ENCODE results near the gene HIPK3.

Gene HIPK3

GRCh38 chr11:33268945-33269540, 11.9 kb downstream of the HIPK3 start:
- Mint-ChIP-seq H3K27me3 (ENCODE audit: low read depth) (no peaks in the 10 kb centered on the region), H3K4me3 (no peak overlapping the region), H3K9me3 (no peaks in the 10 kb centered on the region), H3K27ac (no peak overlapping the region), H3K4me1 (ENCODE audit: low read depth) (peaks cover 9% of the 10 kb centered on the region), H3K36me3 (ENCODE audit: low read depth) (no peaks in the 10 kb centered on the region)
- no peak for DNase-seq (ENCODE audit: low spot score)

GRCh38 chr11:33269822-33270221, 12.6 kb downstream of the HIPK3 start:
- Mint-ChIP-seq H3K27ac (no peak overlapping the region), H3K9me3 (no peaks in the 10 kb centered on the region), H3K36me3 (ENCODE audit: low read depth) (no peaks in the 10 kb centered on the region), H3K4me1 (ENCODE audit: low read depth) (peaks cover 9% of the 10 kb centered on the region), H3K4me3 (no peak overlapping the region), H3K27me3 (ENCODE audit: low read depth) (no peaks in the 10 kb centered on the region)
- DNase-seq (ENCODE audit: low spot score): no peak

GRCh38 chr11:33271059-33271458, 13.9 kb downstream of the HIPK3 start:
- Mint-ChIP-seq H3K4me3 (no peak overlapping the region), H3K4me1 (ENCODE audit: low read depth) (peaks cover 9% of the 10 kb centered on the region), H3K27ac (no peak overlapping the region), H3K27me3 (ENCODE audit: low read depth) (no peaks in the 10 kb centered on the region), H3K36me3 (ENCODE audit: low read depth) (no peaks in the 10 kb centered on the region), H3K9me3 (no peaks in the 10 kb centered on the region)
- no peak for DNase-seq (ENCODE audit: low spot score)

GRCh38 chr11:33272338-33273107, 15.3 kb downstream of the HIPK3 start:
- Mint-ChIP-seq H3K36me3 (ENCODE audit: low read depth) (peaks cover 2% of the 10 kb centered on the region), H3K4me1 (ENCODE audit: low read depth) (peaks cover 10% of the 10 kb centered on the region), H3K4me3 (no peak overlapping the region), H3K27me3 (ENCODE audit: low read depth) (no peaks in the 10 kb centered on the region), H3K9me3 (no peaks in the 10 kb centered on the region), H3K27ac (no peak overlapping the region)
- no peak for DNase-seq (ENCODE audit: low spot score)

- H3K4me1 Mint-ChIP-seq (ENCODE audit: low read depth): peaks cover 10% of the 10 kb centered on the region
- DNase-seq (ENCODE audit: low spot score): no peak
- H3K9me3 Mint-ChIP-seq: no peaks in the 10 kb centered on the region
- H3K27ac Mint-ChIP-seq: no peak overlapping the region
- H3K27me3 Mint-ChIP-seq (ENCODE audit: low read depth): no peaks in the 10 kb centered on the region
- peaks cover 2% of the 10 kb centered on the region for H3K36me3 Mint-ChIP-seq (ENCODE audit: low read depth)
- no peak overlapping the region for H3K4me3 Mint-ChIP-seq
Measured at GRCh38 chr11:33273656-33274055, 16.5 kb downstream of the HIPK3 start.

GRCh38 chr11:33280411-33280810, 23.2 kb downstream of the HIPK3 start:
- Mint-ChIP-seq H3K9me3 (no peaks in the 10 kb centered on the region), H3K36me3 (ENCODE audit: low read depth) (peaks cover 2% of the 10 kb centered on the region), H3K4me1 (ENCODE audit: low read depth) (peaks cover 4% of the 10 kb centered on the region), H3K27ac (no peak overlapping the region), H3K27me3 (ENCODE audit: low read depth) (no peaks in the 10 kb centered on the region), H3K4me3 (no peak overlapping the region)
- no peak for DNase-seq (ENCODE audit: low spot score)

GRCh38 chr11:33281758-33282157, 24.6 kb downstream of the HIPK3 start:
- no peak for DNase-seq (ENCODE audit: low spot score)
- Mint-ChIP-seq H3K4me1 (ENCODE audit: low read depth) (peaks cover 4% of the 10 kb centered on the region), H3K4me3 (no peak overlapping the region), H3K36me3 (ENCODE audit: low read depth) (peaks cover 8% of the 10 kb centered on the region), H3K27ac (no peak overlapping the region), H3K27me3 (ENCODE audit: low read depth) (no peaks in the 10 kb centered on the region), H3K9me3 (no peaks in the 10 kb centered on the region)

GRCh38 chr11:33284818-33285217, 27.6 kb downstream of the HIPK3 start:
- Mint-ChIP-seq H3K4me3 (no peak overlapping the region), H3K27me3 (ENCODE audit: low read depth) (no peaks in the 10 kb centered on the region), H3K27ac (no peak overlapping the region), H3K4me1 (ENCODE audit: low read depth) (peaks cover 3% of the 10 kb centered on the region), H3K9me3 (no peaks in the 10 kb centered on the region), H3K36me3 (ENCODE audit: low read depth) (peaks cover 15% of the 10 kb centered on the region)
- DNase-seq (ENCODE audit: low spot score): no peak

GRCh38 chr11:33290319-33290718, 33.1 kb downstream of the HIPK3 start:
- Mint-ChIP-seq H3K4me1 (ENCODE audit: low read depth) (no peaks in the 10 kb centered on the region), H3K27me3 (ENCODE audit: low read depth) (no peaks in the 10 kb centered on the region), H3K36me3 (ENCODE audit: low read depth) (peaks cover 23% of the 10 kb centered on the region), H3K27ac (no peak overlapping the region), H3K9me3 (no peaks in the 10 kb centered on the region), H3K4me3 (no peak overlapping the region)
- DNase-seq (ENCODE audit: low spot score): no peak

- Mint-ChIP-seq H3K27ac (no peak overlapping the region), H3K4me3 (no peak overlapping the region), H3K36me3 (ENCODE audit: low read depth) (peaks cover 27% of the 10 kb centered on the region), H3K4me1 (ENCODE audit: low read depth) (peaks cover 2% of the 10 kb centered on the region), H3K9me3 (no peaks in the 10 kb centered on the region), H3K27me3 (ENCODE audit: low read depth) (no peaks in the 10 kb centered on the region)
- DNase-seq (ENCODE audit: low spot score): no peak
Measured at GRCh38 chr11:33291004-33291777, 34.0 kb downstream of the HIPK3 start.

- Mint-ChIP-seq H3K36me3 (ENCODE audit: low read depth) (peaks cover 25% of the 10 kb centered on the region), H3K4me1 (ENCODE audit: low read depth) (peaks cover 4% of the 10 kb centered on the region), H3K27ac (no peak overlapping the region)
Measured at GRCh38 chr11:33292311-33292710, 35.1 kb downstream of the HIPK3 start.

GRCh38 chr11:33294224-33294623, 37.0 kb downstream of the HIPK3 start:
- Mint-ChIP-seq H3K9me3 (peaks cover 3% of the 10 kb centered on the region), H3K4me1 (ENCODE audit: low read depth) (peaks cover 5% of the 10 kb centered on the region), H3K27me3 (ENCODE audit: low read depth) (no peaks in the 10 kb centered on the region), H3K27ac (no peak overlapping the region), H3K4me3 (no peak overlapping the region), H3K36me3 (ENCODE audit: low read depth) (peaks cover 25% of the 10 kb centered on the region)
- no peak for DNase-seq (ENCODE audit: low spot score)

More at GRCh38 chr11:33292311-33292710, 35.1 kb downstream of the HIPK3 start:
- Mint-ChIP-seq H3K9me3 (peaks cover 3% of the 10 kb centered on the region), H3K27me3 (ENCODE audit: low read depth) (no peaks in the 10 kb centered on the region), H3K4me3 (no peak overlapping the region)
- no peak for DNase-seq (ENCODE audit: low spot score)

- no peak for DNase-seq (ENCODE audit: low spot score)
- H3K4me3 Mint-ChIP-seq: no peak overlapping the region
- H3K4me1 Mint-ChIP-seq (ENCODE audit: low read depth): peaks cover 5% of the 10 kb centered on the region
- no peaks in the 10 kb centered on the region for H3K27me3 Mint-ChIP-seq (ENCODE audit: low read depth)
- peaks cover 23% of the 10 kb centered on the region for H3K36me3 Mint-ChIP-seq (ENCODE audit: low read depth)
- peaks cover 3% of the 10 kb centered on the region for H3K9me3 Mint-ChIP-seq
- H3K27ac Mint-ChIP-seq: no peak overlapping the region
Measured at GRCh38 chr11:33294797-33295196, 37.6 kb downstream of the HIPK3 start.

GRCh38 chr11:33296695-33297094, 39.5 kb downstream of the HIPK3 start:
- no peak overlapping the region for H3K4me3 Mint-ChIP-seq
- peaks cover 5% of the 10 kb centered on the region for H3K4me1 Mint-ChIP-seq (ENCODE audit: low read depth)
- no peak for DNase-seq (ENCODE audit: low spot score)
- H3K36me3 Mint-ChIP-seq (ENCODE audit: low read depth): peaks cover 21% of the 10 kb centered on the region
- H3K27me3 Mint-ChIP-seq (ENCODE audit: low read depth): no peaks in the 10 kb centered on the region
- H3K27ac Mint-ChIP-seq: no peak overlapping the region
- H3K9me3 Mint-ChIP-seq: peaks cover 3% of the 10 kb centered on the region
